Loucy (cell line): ENCODE data around the gene NCSTN.

ENCODE experiments used
- H2AFZ ChIP-seq: fragments of 200-600 bp; sonication (generic); 2 replicates; pipeline ENCODE4 v1.6.0; 2016; ENCODE audit warnings: antibody characterized with exemption, mild to moderate bottlenecking, low read length, moderate library complexity
- H3F3A ChIP-seq: fragments of 200-600 bp; 2 replicates; pipeline ENCODE4 v1.6.0; 2016; ENCODE audit warnings: antibody characterized with exemption, low read depth, mild to moderate bottlenecking
- H3K27me3 ChIP-seq: fragments of 200-600 bp; sonication (generic); 2 replicates; pipeline ENCODE4 v1.6.1; 2014; ENCODE audit warnings: low read length, mild to moderate bottlenecking; ENCODE audit not compliant: insufficient read depth, poor library complexity, severe bottlenecking
- H3K36me3 ChIP-seq: fragments of 200-600 bp; sonication (generic); 2 replicates; pipeline ENCODE4 v1.6.1; 2016; ENCODE audit warnings: low read length; ENCODE audit not compliant: insufficient read depth
- H3K4me1 ChIP-seq: fragments of 200-600 bp; sonication (generic); 2 replicates; pipeline ENCODE4 v1.5.1; 2014; ENCODE audit warnings: low read length, mild to moderate bottlenecking; ENCODE audit not compliant: insufficient read depth, poor library complexity, severe bottlenecking
- H3K4me2 ChIP-seq: fragments of 200-600 bp; sonication (generic); 2 replicates; pipeline ENCODE4 v1.6.0; 2014; ENCODE audit warnings: antibody characterized with exemption, low read length, low read depth, mild to moderate bottlenecking; ENCODE audit not compliant: poor library complexity, severe bottlenecking
- H3K4me3 ChIP-seq: fragments of 200-600 bp; sonication (generic); 2 replicates; pipeline ENCODE4 v1.5.1; 2014; ENCODE audit warnings: low read length, mild to moderate bottlenecking, mixed read lengths; ENCODE audit not compliant: poor library complexity, severe bottlenecking
- H3K79me2 ChIP-seq: fragments of 200-600 bp; sonication (generic); 2 replicates; pipeline ENCODE4 v1.6.1; 2014; ENCODE audit warnings: low read length; ENCODE audit not compliant: insufficient read depth
- H3K9ac ChIP-seq: fragments of 200-600 bp; sonication (generic); 2 replicates; pipeline ENCODE4 v1.6.0; 2014; ENCODE audit warnings: mild to moderate bottlenecking, low read depth, low read length, moderate library complexity; ENCODE audit not compliant: poor library complexity, severe bottlenecking
- H3K9me2 ChIP-seq: fragments of 200-600 bp; sonication (generic); replicated peaks from 2 replicates; pipeline ENCODE4 v1.6.1; 2016; ENCODE audit warnings: low read depth, low read length, mixed read lengths
- H3K9me3 ChIP-seq: fragments of 200-600 bp; sonication (generic); 2 replicates; pipeline ENCODE4 v1.6.1; 2014; ENCODE audit warnings: mild to moderate bottlenecking, antibody characterized with exemption, low read length, low read depth; ENCODE audit not compliant: insufficient read depth
- H4K20me1 ChIP-seq: fragments of 200-600 bp; sonication (generic); 2 replicates; pipeline ENCODE4 v1.6.0; 2014; ENCODE audit warnings: antibody characterized with exemption, low read length, mild to moderate bottlenecking; ENCODE audit not compliant: insufficient read depth, poor library complexity, severe bottlenecking
- CTCF ChIP-seq: fragments of 200-600 bp; sonication (generic); conservative IDR thresholded peaks from 2 replicates; pipeline ENCODE4 v1.5.1; 2014; ENCODE audit warnings: mild to moderate bottlenecking, antibody characterized with exemption, low read length
- EZH2phosphoT487 ChIP-seq: fragments of 200-600 bp; IDR thresholded peaks from 2 replicates; pipeline ENCODE4 v1.6.1; 2018; ENCODE audit warnings: antibody characterized with exemption, mild to moderate bottlenecking, moderate library complexity, borderline replicate concordance

Gene NCSTN

GRCh38 chr1:160309571-160309970 lies 33.6 kb upstream of the NCSTN start:
- Histone ChIP-seq H3K9ac (no peak overlapping the region), H3K79me2 (no peaks in the 10 kb centered on the region), H3K4me3 (no peak overlapping the region), H4K20me1 (no peaks in the 10 kb centered on the region), H3K4me1 (no peaks in the 10 kb centered on the region), H3K4me2 (no peak overlapping the region), H3K9me3 (no peaks in the 10 kb centered on the region), H3K9me2 (no peaks in the 10 kb centered on the region), H3F3A (no peaks in the 10 kb centered on the region), H3K27me3 (no peaks in the 10 kb centered on the region), H3K36me3 (peaks cover 93% of the 10 kb centered on the region; the same call in 1 of the 2 replicates), H2AFZ (no peak overlapping the region)
- no peak for TF ChIP-seq EZH2phosphoT487
- TF ChIP-seq CTCF = no peak

DNA sequence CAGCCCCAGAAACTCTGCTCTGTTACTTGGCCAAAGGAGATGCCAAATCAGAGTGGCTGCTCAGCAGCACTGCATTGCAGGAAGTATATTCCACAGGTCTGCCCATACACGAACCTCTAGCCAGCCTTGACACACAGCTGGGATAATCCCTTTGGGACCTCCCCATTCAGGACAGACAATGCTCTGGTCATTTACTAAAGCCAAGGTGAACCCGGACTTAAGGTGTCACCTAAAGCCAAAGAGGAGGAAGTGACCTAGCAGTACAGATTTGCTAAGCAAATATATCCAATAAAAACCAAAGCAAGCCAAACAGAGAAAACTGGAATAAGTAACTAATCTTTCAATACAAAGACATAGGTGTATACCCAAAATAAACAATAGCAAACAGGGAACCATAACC lies 27.8 kb upstream of the NCSTN start:
- H3K79me2 ChIP-seq = peaks cover 22% of the 10 kb centered on the region; the same call in 1 of the 2 replicates

GRCh38 chr1:160322831-160323230 lies 20.4 kb upstream of the NCSTN start:
- Histone ChIP-seq H4K20me1 (no peaks in the 10 kb centered on the region), H3K4me2 (no peak overlapping the region), H2AFZ (no peak overlapping the region), H3K4me3 (no peak overlapping the region), H3K36me3 (peaks cover 71% of the 10 kb centered on the region), H3K9me2 (no peaks in the 10 kb centered on the region), H3F3A (no peaks in the 10 kb centered on the region; the same call in 1 of the 2 replicates), H3K9ac (no peak overlapping the region), H3K9me3 (no peaks in the 10 kb centered on the region), H3K4me1 (no peaks in the 10 kb centered on the region), H3K27me3 (no peaks in the 10 kb centered on the region), H3K79me2 (peaks cover 27% of the 10 kb centered on the region; the same call in 1 of the 2 replicates)
- no peak for TF ChIP-seq EZH2phosphoT487
- no peak for TF ChIP-seq CTCF

More for the DNA sequence above, 27.8 kb upstream of the NCSTN start:
- no peak overlapping the region for H3K9ac ChIP-seq
- H3K9me3 ChIP-seq = peaks cover 3% of the 10 kb centered on the region; the same call in 1 of the 2 replicates
- H2AFZ ChIP-seq = no peak overlapping the region
- H3K27me3 ChIP-seq = no peaks in the 10 kb centered on the region
- H3K36me3 ChIP-seq = peaks cover 84% of the 10 kb centered on the region
- no peaks in the 10 kb centered on the region for H3K9me2 ChIP-seq
- H3K4me3 ChIP-seq = no peak overlapping the region
- H3K4me1 ChIP-seq = no peaks in the 10 kb centered on the region
- no peak overlapping the region for H3K4me2 ChIP-seq
- H4K20me1 ChIP-seq = no peaks in the 10 kb centered on the region
- no peak for TF ChIP-seq EZH2phosphoT487
- TF ChIP-seq CTCF = no peak
- no peaks in the 10 kb centered on the region for H3F3A ChIP-seq
